PC-9 (cell line): Measurements from ENCODE around the gene TMED4. TPM values are rescaled to one million over a fixed set of nuclear protein-coding genes. Genes with fewer than 3 reads are reported as not detected.

Experiments
- BruUV-seq: library from RNA; stranded (reverse); fragments of 400-500 nt; replicated peaks from 2 replicates; lab custom pipeline; 2021; lab: Mats Ljungman, UMichigan
- CTCF ChIA-PET: fragments of 300-600 bp; sonication (Branson Sonifier 250); formaldehyde crosslinking; loops from one replicate; lab custom pipeline; 2022; ENCODE audit warnings: antibody characterized with exemption; lab: Charles Lee
- POLR2A ChIA-PET: fragments of 300-600 bp; sonication (Branson Sonifier 250); formaldehyde crosslinking; loops from one replicate; lab custom pipeline; 2022; ENCODE audit warnings: antibody characterized with exemption; ENCODE audit not compliant: unreplicated experiment; lab: Charles Lee
- DNase-seq, 2 experiments: peaks; one replicate each; pipeline versions ENCODE4 v3.0.0 to v3.0.0-alpha.2; 2015 to 2022; ENCODE audit warnings: mixed read lengths in 1 of 2
- H2AFZ ChIP-seq: fragments of 200-600 bp; sonication (generic); 2 replicates; pipeline ENCODE4 v1.8.1; 2017; ENCODE audit warnings: antibody characterized with exemption
- H3F3A ChIP-seq: fragments of 200-600 bp; sonication (generic); 2 replicates; pipeline ENCODE4 v1.8.1; 2017; ENCODE audit warnings: antibody characterized with exemption, mild to moderate bottlenecking, low read depth; ENCODE audit not compliant: insufficient read depth
- H3K27ac ChIP-seq: fragments of 200-600 bp; sonication (generic); 2 replicates; pipeline ENCODE4 v1.6.1; 2016; ENCODE audit warnings: mixed run types
- H3K27me3 ChIP-seq: fragments of 200-600 bp; sonication (generic); 2 replicates; pipeline ENCODE4 v1.6.1; 2016; ENCODE audit warnings: low read depth, mixed run types; ENCODE audit not compliant: insufficient read depth
- H3K36me3 ChIP-seq: fragments of 200-600 bp; sonication (generic); 2 replicates; pipeline ENCODE4 v1.6.1; 2016; ENCODE audit warnings: low read depth, mixed run types
- H3K4me1 ChIP-seq: fragments of 200-600 bp; sonication (generic); replicated peaks from 2 replicates; pipeline ENCODE4 v1.6.1; 2016; ENCODE audit warnings: mixed run types; ENCODE audit not compliant: insufficient read depth
- H3K4me2 ChIP-seq: fragments of 200-600 bp; sonication (generic); 2 replicates; pipeline ENCODE4 v1.6.1; 2017; ENCODE audit warnings: mixed run types
- H3K4me3 ChIP-seq: fragments of 200-600 bp; sonication (generic); 2 replicates; pipeline ENCODE4 v1.6.1; 2016; ENCODE audit warnings: mixed run types
- H3K79me2 ChIP-seq: fragments of 200-600 bp; sonication (generic); 2 replicates; pipeline ENCODE4 v1.6.1; 2017; ENCODE audit warnings: low read depth, mixed run types
- H3K9me2 ChIP-seq: fragments of 200-600 bp; sonication (generic); 2 replicates; pipeline ENCODE4 v1.8.1; 2017; ENCODE audit warnings: mild to moderate bottlenecking; ENCODE audit not compliant: insufficient read depth
- H3K9me3 ChIP-seq: fragments of 200-600 bp; sonication (generic); 2 replicates; pipeline ENCODE4 v1.8.1; 2016; ENCODE audit warnings: low read depth; ENCODE audit not compliant: insufficient read depth
- H4K20me1 ChIP-seq: fragments of 200-600 bp; sonication (generic); 2 replicates; pipeline ENCODE4 v1.8.1; 2017; ENCODE audit not compliant: insufficient read depth
- CTCF ChIP-seq: fragments of 200-600 bp; sonication (generic); conservative IDR thresholded peaks from 2 replicates; pipeline ENCODE4 v1.6.1; 2017; ENCODE audit warnings: mixed run types, antibody characterized with exemption, mild to moderate bottlenecking, moderate library complexity
- EZH2 ChIP-seq: fragments of 200-600 bp; sonication (generic); IDR thresholded peaks from 2 replicates; pipeline ENCODE4 v1.8.0; 2017; ENCODE audit warnings: antibody characterized with exemption, low read depth
- intact Hi-C: fragments of 100-400 bp; cut with micrococcal nuclease; formaldehyde crosslinking; loops from one replicate; pipeline ENCODE4 v1.10.0; 2022; ENCODE audit not compliant: unreplicated experiment
- total RNA-seq: library from RNA; stranded (reverse); gene quantifications from 2 replicates; pipeline ENCODE4 v1.2.3, GENCODE V29; 2021

The TMED4 gene
- total RNA-seq, 1 experiment from 2014 or later: 134 TPM

GRCh38 chr7:44625526-44626471, 43.8 kb upstream of the TMED4 start:
- ChIA-PET CTCF (no interaction called here), POLR2A (no interaction called here)

GRCh38 chr7:44624318-44624717, 42.3 kb upstream of the TMED4 start:
- Histone ChIP-seq H4K20me1 (no peaks in the 10 kb centered on the region), H3K27me3 (no peaks in the 10 kb centered on the region), H3K9me3 (0 out of 2 replicates have a peak, but pooled peaks cover 3% of the 10 kb centered on the region), H3K36me3 (peaks cover 51% of the 10 kb centered on the region), H3K4me3 (no peak overlapping the region), H3K27ac (0 out of 2 replicates have a peak overlapping the region, but pooled peaks have one; percentile 1), H3K9me2 (no peaks in the 10 kb centered on the region), H3K4me1 (peaks cover 37% of the 10 kb centered on the region), H3K4me2 (no peak overlapping the region), H3F3A (peaks cover 21% of the 10 kb centered on the region), H2AFZ (no peak overlapping the region), H3K79me2 (peaks cover 78% of the 10 kb centered on the region)
- TF ChIP-seq EZH2 (no peak), CTCF (no peak)
- BruUV-seq: no TSS peak
- DNase-seq: no peak
- ChIA-PET CTCF (no interaction called here), POLR2A (interaction anchor here (0.7 kb wide), 1 partner anchor 18 kb away, joined by 3 read pairs; no protein-coding TSS in a partner anchor)
- intact Hi-C loops: no loop called here

More at GRCh38 chr7:44625526-44626471, 43.8 kb upstream of the TMED4 start:
- H4K20me1 ChIP-seq: no peaks in the 10 kb centered on the region
- no peaks in the 10 kb centered on the region for H3K9me2 ChIP-seq
- H3F3A ChIP-seq: peaks cover 14% of the 10 kb centered on the region
- no peak for TF ChIP-seq CTCF
- TF ChIP-seq EZH2: no peak
- peak in 1 of 2 experiments; percentile 31 for DNase-seq
- no TSS peak for BruUV-seq
- H3K36me3 ChIP-seq: peaks cover 45% of the 10 kb centered on the region
- H3K27ac ChIP-seq: no peak overlapping the region
- no peaks in the 10 kb centered on the region for H3K27me3 ChIP-seq
- peaks cover 63% of the 10 kb centered on the region for H3K79me2 ChIP-seq
- 0 out of 2 replicates have a peak, but pooled peaks cover 3% of the 10 kb centered on the region for H3K9me3 ChIP-seq
- H3K4me3 ChIP-seq: no peak overlapping the region
- intact Hi-C loops: no loop called here
- H2AFZ ChIP-seq: no peak overlapping the region
- peaks cover 22% of the 10 kb centered on the region for H3K4me1 ChIP-seq
- H3K4me2 ChIP-seq: no peak overlapping the region

GRCh38 chr7:44622342-44623151, 40.5 kb upstream of the TMED4 start:
- BruUV-seq: no TSS peak
- peaks cover 88% of the 10 kb centered on the region for H3K79me2 ChIP-seq
- no peaks in the 10 kb centered on the region for H4K20me1 ChIP-seq
- CTCF ChIA-PET: interaction anchor here (0.9 kb wide), 1 partner anchor 16 kb away, joined by 3 read pairs; no protein-coding TSS in a partner anchor
- peaks cover 38% of the 10 kb centered on the region for H3F3A ChIP-seq
- 0 out of 2 replicates have a peak, but pooled peaks cover 3% of the 10 kb centered on the region for H3K9me3 ChIP-seq
- no peaks in the 10 kb centered on the region for H3K9me2 ChIP-seq
- peak overlapping the region; percentile 17 for H3K4me2 ChIP-seq
- no peak overlapping the region for H2AFZ ChIP-seq
- POLR2A ChIA-PET: interaction anchor here (0.7 kb wide), 1 partner anchor 266 kb away, joined by 3 read pairs; no protein-coding TSS in a partner anchor
- peak overlapping the region; percentile 87; the same call in 1 of the 2 replicates for H3K27ac ChIP-seq
- H3K4me1 ChIP-seq: peaks cover 53% of the 10 kb centered on the region
- peak in 1 of 2 experiments; percentile 21 for DNase-seq
- H3K27me3 ChIP-seq: no peaks in the 10 kb centered on the region
- peaks cover 40% of the 10 kb centered on the region for H3K36me3 ChIP-seq
- intact Hi-C loops: no loop called here
- no peak for TF ChIP-seq EZH2
- TF ChIP-seq CTCF: no peak
- no peak overlapping the region for H3K4me3 ChIP-seq
